Islet precursor cell (in vitro differentiated cells): ENCODE results near the gene SAMD14.
A peak's percentile ranks its signal among the peaks of the same experiment; 100 is the strongest.

Source experiments
- DNase-seq: peaks from one replicate; pipeline ENCODE4 v3.0.0-alpha.2; 2018

SAMD14 gene

DNA sequence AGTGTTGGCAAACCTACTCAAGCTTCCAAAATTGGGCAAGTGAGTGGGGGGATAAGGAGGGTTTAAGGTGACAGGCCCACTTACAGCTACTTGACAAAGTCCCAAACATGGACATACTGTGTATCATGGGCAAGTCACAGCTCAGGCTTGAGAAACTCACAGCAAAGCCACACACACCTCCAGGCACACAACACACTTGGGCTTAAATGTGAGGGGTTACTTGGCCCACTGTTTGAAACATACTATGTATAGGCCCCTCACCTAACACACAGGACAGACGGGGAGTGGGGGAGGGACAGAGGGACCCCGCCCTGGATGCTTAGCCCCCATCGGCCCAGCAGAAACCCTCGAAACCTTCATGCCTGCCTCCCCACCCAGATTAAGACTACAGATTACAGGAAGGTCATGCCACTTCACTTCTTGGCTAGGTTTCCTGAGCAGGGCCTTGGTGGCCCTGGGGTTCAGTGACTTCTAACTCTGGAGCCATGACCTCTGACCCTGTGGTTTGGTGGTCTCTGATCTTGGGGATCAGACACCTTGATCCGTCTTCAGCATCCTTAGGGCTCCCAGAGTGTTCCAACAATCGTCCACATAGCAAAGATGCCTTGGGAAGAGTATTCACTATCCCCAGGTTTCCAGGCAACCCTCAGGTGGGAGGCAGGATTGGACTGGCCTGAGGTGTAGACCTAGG, 2.3 kb upstream of the SAMD14 start:
- DNase-seq: no peak

DNA sequence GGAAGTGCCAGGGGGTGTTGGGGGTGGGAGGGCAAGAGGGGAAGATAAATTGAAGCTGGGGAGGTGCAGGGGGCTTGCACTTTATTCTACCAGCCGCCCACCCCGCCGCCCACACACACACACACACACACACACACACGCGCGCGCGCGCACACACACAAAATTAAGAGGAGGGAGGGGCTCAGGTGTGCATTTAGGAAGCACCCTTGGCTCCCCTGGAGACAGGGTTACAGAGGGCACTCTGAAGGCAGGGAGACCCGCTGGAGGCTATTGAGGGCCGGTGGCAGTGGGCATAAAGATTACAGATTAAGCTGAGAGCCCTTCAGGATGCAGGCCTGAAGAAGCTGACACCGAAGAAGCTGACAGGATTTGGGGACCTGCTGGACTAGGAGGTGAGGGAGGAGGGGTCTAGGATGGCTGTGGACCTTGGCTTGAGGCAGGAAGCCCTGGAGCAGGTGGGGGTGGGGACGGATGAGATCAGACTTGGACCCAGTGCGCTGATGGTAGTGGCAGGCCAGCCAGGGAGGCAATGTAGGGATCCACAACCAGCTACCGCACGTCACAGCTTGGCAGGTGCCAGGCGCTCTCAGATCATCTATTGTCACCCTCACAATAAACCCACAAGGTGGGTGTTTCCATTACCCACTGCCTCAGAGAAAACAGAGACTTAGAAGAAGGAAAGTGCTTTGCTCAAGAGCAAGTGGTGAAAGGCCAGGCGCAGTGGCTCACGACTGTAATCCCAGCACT, 772 bp upstream of the SAMD14 start:
- no peak for DNase-seq

DNA sequence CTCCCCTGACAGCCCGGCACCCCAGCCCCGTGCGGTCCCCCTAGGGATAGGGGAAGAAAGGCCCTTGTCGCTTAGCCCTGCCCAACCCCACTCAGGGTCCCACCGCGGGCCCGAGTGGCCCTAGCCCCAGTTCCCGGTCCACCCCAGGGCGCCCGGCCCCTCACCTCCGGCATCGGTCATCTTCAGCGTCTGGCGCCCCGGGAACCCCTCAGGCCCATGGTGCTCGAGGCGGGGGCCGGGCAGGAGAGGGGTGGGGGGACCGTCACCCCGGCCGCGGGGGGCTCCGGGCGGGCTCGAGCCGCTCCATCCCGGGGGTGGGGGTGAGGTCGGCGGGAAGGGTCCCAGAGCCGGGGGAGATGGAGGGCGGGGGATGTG, 620 bp downstream of the SAMD14 start:
- DNase-seq: no peak

DNA sequence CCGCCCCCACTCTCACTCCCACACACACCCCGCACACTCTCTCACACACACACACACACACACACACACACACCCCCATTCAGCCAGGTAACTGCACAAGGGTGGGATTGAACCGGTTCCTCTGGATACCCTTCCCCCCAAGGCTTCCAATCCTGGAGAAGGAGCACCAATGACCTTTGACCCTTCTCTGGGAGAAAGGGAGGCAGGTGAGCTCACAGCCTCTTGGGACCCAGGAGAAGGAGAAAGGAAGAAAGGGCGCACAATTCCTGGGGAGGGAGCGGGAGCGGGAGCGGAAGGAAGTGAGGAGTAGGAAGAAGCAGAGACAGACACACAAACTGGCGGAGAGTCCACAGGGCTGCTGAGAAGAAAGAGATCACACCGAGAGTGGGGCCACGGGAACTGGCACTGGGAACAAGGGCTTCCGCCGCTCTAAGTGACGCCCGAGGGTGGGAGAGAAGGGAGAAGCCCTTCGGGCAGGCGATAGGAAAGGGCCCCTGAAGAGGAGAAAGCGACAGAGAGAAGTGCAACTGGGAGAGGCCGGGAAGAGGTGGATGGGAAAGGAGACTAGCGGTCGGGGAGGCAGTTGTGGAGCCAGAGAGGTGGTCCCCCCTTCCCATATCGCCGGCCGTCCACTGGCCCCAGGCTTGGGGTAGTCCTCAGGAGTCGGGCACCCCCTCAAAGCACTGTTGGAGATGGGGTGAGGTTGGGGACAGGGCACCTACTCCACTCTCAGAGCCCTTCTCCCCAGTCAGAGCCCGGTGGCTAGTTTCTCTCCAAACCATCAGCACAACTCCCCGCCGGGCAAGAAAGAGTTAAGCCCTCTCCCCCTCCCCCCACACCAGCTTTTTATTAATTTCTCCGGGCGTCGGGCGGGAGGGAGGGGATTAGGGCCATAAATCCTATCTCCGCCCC, 1.3 kb downstream of the SAMD14 start:
- no peak for DNase-seq

DNA sequence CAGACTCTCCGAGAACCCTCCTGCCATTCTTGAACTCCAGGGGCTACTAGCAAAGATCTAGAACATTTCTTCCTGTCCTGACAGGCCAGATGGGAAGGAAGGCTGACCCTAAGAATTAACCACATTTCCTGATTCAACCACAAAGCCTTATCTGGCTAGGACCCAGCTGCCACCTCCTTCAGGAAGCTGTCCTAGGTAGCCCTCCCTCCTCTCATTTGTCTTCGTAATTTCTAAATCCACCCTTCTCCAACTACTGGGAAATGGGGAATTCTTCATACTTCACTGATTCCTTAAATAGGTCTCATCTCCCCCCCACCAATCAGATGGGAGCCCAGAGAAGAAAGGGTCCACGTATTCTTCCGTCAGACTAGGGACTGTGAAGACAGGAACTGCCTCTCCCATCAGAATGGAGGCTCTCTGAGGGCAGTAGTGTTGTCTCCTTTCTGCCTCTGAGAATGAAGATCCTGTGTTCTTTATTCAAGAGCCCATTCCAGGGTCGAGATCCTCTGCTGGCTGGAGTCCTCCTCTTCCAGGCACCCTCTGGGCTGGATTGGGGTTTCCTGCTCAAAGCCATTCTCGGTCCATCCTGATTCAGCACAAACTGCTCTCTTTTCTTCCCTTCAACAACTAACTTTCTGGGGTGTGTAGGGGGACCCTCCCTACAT, 2.1 kb downstream of the SAMD14 start:
- no peak for DNase-seq

DNA sequence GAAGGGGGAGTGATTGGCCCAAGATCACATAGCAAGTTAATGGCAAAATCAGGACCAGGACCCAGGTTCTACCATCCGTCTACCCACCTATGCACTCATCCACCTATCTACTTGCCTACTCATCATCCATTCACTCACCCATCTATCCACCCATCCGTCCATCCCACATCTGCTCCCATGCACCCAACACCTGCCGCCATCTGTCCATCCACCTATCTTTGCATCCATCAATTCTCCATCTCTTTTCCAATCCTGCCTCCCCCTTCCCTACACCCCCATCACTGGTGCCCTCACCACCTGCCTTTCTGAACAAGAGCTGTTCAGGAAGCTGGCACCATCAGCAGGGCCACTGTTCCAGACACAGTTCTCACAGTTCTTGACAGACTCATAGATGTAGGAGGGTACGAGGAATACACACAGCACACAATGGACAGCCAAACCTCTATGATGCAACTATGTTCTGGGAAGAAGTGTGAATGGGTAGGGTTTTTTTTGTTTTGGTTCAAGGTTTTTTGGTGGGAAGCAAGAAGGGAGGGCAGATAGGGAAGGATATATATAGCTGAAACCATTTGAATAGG, 4.5 kb downstream of the SAMD14 start:
- no peak for DNase-seq

DNA sequence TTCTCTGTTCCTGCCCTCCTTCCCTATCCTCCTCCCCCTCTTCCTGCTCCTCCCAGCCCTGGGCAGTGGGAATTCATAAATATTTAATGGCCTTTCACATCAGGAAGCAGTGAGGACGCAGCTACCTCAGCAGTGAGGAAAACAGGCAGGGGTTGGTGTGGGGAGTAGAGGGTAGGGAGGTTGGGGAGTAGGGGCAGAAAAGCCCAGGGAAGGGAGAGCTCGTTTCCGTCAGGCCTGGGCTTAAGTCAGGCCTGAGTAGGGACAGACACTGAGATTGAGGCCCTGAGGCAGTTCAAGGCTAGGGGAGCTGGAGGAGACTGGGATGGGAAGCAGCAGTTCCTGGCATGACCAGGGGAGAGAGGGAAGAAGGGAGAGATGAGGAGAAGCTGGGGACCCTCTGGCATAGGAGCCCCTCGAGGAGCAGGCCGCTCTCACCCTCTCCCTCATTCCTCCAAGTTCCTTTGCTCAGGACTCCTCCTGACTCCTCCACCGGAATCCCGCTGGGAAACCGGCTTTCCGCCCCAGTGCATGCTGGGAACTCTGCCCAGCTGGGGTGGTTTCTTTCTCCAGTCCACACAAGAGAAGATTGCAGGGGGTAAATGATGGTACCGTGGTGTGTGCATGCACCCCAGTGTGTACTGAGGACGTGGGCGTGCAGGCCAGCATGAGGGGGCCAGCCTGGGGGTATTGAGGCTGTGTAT, 6.2 kb downstream of the SAMD14 start:
- peak; percentile 81 for DNase-seq

DNA sequence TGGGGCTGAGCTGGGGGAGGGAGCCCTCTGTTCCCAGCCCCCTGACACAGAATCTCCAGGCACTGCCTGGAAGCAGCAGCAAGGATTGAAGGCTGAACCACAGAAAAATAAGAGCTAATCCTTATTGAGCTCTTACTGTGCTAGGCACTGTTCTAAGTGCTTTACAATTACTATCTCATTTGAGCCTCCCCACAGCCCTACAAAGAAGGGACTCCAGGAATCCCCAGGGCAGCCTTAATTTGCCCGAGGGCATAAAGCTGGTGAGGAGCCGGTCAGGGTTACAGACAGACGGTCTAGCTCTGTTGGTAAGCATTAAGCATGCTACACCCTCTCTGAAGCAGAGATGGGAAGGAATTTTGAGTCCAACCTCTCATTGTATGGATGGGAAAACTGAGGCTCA, 7.0 kb downstream of the SAMD14 start:
- peak; percentile 78 for DNase-seq

DNA sequence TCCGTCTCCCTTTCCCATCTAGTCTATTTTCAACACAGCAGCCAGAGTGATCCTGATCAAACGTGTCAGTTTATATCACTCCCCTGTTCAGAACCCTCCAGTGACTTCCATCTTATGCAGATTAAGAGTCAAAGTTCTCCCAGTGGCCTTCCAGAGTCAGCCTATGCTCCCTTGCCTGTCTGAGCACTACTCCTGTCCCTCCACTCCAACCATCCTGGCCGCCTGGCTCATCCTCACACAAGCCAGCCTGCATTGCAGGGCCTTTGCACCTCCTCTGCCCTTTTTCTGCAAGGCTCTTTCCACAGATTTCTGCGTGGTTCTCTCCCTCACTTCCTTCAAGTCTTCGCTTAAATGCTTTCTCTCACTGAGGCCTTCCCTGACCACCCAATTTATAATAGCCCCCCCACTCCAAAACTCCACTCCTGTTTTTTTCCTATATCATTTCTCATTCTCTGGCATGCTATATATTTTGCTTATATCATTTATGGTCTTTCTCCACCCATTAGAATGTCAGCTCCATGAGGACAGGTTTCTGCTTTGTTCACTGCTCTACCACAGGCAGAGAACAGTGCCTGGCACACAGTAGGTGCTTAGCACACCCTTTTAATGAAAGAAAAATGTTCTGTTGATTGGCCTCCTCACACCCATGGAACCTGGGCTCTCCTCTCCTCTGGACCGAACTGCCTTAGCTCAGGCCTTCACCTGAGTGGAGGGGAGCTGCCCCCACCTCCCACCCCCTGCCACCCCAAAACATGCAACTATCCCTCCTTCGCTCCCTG, 9.3 kb downstream of the SAMD14 start:
- no peak for DNase-seq

DNA sequence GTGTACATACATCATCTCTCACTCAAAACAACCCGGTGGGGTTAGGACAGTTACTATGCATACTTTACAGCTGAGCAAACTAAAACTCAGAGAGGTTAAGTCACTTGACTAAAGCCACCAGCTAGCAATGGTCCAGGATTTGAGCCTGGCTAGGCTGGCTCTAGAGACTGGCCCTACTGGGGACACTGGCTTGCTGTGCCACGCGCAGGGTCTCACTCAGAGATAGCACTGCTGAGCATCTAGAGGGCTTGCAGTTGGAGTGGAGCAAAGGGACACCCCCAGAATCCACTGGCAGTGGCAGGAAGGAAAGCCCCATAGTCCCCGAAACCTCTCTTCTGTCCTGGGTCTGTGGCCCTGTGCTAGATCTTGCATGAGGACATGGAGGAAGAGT, 11.1 kb downstream of the SAMD14 start:
- DNase-seq: no peak

DNA sequence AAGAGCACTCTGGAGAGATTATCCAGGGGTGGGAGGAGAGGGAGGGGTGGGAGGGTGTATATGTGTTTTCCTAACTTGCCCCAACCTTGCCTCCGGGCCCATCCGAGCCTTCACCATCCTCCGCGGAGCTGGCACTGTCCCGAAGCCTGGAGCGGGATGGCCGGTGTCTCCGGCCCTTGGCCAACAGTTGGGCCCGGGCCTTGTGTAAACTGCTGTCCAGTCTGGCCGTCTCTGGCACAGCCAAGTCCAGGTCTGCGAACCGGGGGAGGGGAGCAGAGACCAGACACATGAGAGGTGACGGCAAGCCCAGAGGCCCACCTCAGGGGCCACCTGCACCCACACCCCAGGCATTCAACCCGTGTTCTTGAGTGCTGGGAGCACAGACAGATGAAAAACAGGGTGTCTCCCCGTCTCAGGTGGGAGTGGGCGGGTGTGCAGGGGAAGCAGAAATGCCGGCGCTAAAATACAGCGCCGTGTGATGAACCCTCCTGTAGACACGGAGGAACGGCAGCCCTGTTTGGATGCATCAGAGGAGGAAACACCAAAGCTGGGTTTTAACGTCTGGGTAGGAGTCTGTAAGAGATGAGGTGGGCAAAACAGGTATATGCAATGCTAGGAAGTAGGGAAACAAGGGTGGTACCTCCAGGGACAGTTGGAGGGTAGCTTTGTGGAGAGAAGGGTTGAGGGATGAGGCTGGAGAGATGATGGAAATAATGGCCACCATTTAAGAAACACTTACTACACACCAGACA, 11.7 kb downstream of the SAMD14 start:
- no peak for DNase-seq

DNA sequence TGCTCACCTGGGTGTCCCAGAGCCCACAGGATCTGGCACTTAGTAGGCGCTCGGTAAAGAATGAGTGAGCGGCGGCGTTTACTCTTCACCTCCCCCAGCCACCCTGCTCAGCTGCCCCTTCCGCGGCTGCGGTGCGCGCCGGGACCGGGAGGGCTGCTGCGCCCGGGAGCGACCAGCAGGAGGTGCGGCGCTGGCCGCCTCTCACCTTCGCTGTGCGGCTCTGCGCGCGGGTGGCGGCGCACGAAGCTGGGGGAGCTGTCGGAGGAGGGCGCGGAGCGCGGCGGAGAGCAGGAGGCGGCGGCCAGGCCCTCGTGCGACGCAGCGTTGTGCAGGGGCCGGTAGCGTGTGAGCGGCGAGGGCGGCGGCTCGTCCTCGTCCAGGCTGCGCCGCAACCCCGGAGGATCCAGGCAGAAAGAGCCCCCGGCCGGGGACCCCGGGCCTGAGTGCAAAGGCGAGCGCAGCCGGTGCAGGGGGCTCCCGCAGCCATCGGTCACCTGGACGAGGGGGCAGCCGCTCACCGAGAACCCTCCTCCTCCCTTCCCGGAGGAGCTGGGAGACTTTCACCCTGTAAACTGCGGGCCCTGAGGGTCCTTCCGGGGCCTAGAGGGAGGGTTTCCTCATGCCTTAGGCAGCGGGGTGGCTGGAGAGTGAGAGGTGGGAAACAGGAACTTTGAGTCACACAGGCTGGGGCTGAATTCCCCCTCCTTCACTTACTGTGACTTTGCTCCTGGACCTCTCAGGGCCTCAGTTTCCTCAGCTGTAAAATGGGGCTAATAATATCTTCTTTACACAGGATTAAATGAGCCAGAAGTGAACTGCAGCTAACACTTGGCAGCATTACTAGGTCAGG, 12.5 kb downstream of the SAMD14 start:
- peak; percentile 94 for DNase-seq

DNA sequence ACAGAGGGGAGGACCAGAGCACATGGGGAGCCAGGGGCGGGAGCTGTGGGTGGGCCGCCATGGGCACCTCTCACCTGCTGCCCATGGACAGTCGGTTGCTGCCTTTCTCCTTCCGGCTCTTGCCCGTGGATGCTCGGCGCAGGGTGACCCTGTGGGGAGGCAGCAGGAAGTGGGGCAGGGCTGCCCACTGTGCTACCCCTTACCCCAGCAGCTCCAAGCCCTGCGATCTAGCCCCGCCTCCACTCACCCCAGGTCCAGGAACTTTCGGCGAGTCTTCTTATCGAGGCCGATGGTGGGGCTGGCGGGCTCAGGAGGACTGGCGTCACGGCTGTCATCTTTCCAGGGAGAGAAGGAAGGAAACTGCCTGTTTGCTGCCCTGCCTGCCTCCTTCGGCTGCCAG, 14.2 kb downstream of the SAMD14 start:
- DNase-seq: no peak

DNA sequence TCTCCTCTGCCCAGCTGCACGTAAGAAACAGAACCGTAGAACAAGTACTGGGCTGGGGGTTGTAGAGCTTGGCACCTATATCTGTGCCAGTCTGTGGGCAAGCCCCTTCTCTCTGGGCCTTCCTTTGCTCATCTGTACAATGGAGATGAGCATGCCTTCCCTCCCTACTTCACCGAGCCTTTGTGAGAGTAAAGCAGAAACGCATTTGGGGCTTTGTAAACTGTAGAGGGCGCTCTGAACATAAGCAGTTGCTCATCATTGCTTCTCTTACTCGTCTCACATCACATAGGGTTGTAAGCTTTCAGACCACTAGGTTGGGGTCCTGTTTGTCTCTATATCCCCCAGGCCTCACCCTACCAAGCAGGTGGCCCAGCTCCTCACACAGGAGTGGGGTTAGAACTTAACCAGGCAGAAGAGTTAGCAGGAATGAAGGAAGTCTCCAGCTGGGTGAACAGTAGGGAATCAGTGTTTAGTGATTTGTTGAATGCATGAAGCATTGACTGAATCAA, 15.1 kb downstream of the SAMD14 start:
- DNase-seq: peak; percentile 83

DNA sequence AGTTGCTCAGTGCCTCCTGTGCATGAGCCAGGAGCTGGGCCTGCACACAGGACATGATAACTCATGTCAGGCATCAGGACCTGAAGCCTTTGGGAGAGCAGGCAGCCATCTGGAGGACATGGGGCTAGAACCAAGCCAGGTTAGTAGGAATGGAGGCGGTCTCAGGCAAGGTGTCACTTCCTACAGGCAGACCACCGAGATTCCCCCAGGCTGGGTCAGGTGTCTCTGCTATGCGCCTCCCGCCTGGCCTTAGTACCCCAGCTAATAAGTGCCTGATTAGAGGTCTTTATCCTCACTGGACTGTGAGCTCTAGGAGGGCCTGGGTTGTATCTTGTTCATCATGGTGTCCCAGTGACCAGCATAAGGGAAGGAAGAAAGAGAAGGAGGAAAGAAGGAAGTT, 15.6 kb downstream of the SAMD14 start:
- DNase-seq: no peak

DNA sequence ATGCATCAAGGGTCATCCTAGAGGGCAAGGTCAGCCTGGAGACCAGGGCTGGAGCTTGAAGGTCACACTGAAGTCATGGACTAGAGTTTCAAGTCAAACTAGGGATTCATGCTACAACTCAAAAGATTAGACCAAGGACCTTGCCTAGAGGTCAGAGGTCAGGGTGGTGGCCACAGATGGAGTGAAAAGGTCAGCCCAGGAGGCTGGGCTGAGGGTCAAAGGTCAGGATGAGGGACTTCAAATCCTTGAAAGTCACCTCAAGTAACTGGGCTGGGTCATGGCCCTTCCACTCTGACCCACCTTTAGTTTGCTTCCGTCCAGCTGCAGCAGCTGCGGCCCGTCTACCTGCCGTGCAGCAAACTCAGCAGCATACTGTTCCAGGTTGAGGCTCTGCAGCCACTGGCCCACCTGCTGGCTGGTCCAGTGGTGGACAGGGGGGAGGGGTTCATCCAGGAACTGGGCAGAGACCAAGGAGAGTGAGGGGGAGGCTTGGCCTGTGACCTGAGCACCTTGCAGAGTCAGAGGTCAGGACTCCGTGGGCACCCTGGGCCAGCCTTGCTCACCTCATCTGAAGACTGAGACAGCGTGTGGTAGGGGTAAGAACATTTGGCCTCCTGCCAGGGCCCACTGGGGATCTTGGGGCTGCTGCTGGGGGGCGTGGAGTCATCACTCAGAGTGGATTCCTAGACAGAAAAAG, 16.2 kb downstream of the SAMD14 start:
- DNase-seq: no peak

DNA sequence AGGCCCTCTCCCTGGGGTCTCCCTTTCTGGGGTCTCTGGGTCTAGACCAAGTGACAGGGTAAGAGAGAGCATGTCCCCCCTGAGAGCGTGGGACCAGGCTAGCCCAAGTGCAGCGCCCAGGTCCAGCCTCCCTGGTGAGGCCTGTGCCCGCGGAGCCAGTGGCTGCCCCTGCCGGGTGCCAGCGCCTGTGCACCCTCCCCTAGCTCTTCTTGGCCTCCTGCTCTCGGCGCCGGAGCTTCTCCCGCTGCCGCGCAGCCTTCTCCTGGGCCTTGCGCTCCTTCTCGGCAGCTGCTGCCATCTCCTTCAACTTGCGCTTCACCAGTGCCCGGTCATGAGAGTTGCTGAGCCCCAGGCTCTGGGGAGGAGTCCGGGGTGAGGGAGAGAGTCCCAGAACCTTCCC, 17.3 kb downstream of the SAMD14 start:
- DNase-seq: no peak
